Bronchial epithelial cell (primary cell): ENCODE data around the gene LMBR1L. TPM values are rescaled to one million over a fixed set of nuclear protein-coding genes. Genes with fewer than 3 reads are reported as not detected.

Source experiments
- DNase-seq: peaks from one replicate; pipeline ENCODE4 v3.0.0-alpha.2; 2010; ENCODE audit warnings: low read depth
- FAIRE-seq: peaks from 2 replicates; lab custom pipeline; 2011; peaks lifted over from hg19 to GRCh38; lab: Jason Lieb, UNC
- H3K27me3 ChIP-seq: 2 replicates; pipeline ENCODE4 v1.5.1; 2011; ENCODE audit warnings: low read length; ENCODE audit not compliant: control insufficient read depth, insufficient read depth
- H3K36me3 ChIP-seq: 2 replicates; pipeline ENCODE4 v1.5.1; 2011; ENCODE audit warnings: low read length; ENCODE audit not compliant: control insufficient read depth, insufficient read depth
- H3K4me3 ChIP-seq: 2 replicates; pipeline ENCODE4 v1.5.1; 2011; ENCODE audit warnings: mild to moderate bottlenecking, low read depth, low read length, control low read depth
- CTCF ChIP-seq: IDR thresholded peaks from 2 replicates; pipeline ENCODE4 v1.5.1; 2011; ENCODE audit warnings: mild to moderate bottlenecking, moderate library complexity, low read length, control low read depth, inconsistent platforms; ENCODE audit not compliant: insufficient read depth, severe bottlenecking
- total RNA-seq: library from RNA; depleted of rRNA; stranded (reverse); fragments of >200 nt; gene quantifications from 2 replicates; pipeline ENCODE4 v1.2.1, GENCODE V29; 2014

The LMBR1L gene
- total RNA-seq, 1 donor from 2014 or later = 24.0 TPM

- no peak for TF ChIP-seq CTCF
- Histone ChIP-seq H3K4me3 (peak overlapping the region; percentile 86), H3K27me3 (no peaks in the 10 kb centered on the region), H3K36me3 (peaks cover 6% of the 10 kb centered on the region)
- FAIRE-seq (no peak), DNase-seq (no peak)
Observed at GRCh38 chr12:49059299-49060171, 51.1 kb downstream of the LMBR1L start.

GRCh38 chr12:49059045-49059298 lies 51.7 kb downstream of the LMBR1L start:
- DNase-seq = no peak
- Histone ChIP-seq H3K36me3 (peaks cover 12% of the 10 kb centered on the region), H3K27me3 (no peaks in the 10 kb centered on the region), H3K4me3 (peak overlapping the region; percentile 86)
- TF ChIP-seq CTCF = no peak
- no peak for FAIRE-seq

GRCh38 chr12:49058366-49059044 lies 52.1 kb downstream of the LMBR1L start:
- peaks cover 16% of the 10 kb centered on the region for H3K36me3 ChIP-seq
- TF ChIP-seq CTCF = no peak
- no peaks in the 10 kb centered on the region for H3K27me3 ChIP-seq
- DNase-seq = no peak
- H3K4me3 ChIP-seq = peak overlapping the region; percentile 86
- no peak for FAIRE-seq

GRCh38 chr12:49057888-49058287 lies 52.8 kb downstream of the LMBR1L start:
- peak; percentile 16 for DNase-seq
- H3K4me3 ChIP-seq = peak overlapping the region; percentile 86
- FAIRE-seq = no peak

GRCh38 chr12:49055978-49056754 lies 54.5 kb downstream of the LMBR1L start:
- FAIRE-seq = peak; percentile 94
- DNase-seq = peak; percentile 80
- no peak for TF ChIP-seq CTCF
- Histone ChIP-seq H3K4me3 (no peak overlapping the region), H3K36me3 (peaks cover 31% of the 10 kb centered on the region), H3K27me3 (no peaks in the 10 kb centered on the region)

More at GRCh38 chr12:49057888-49058287, 52.8 kb downstream of the LMBR1L start:
- Histone ChIP-seq H3K36me3 (peaks cover 22% of the 10 kb centered on the region), H3K27me3 (no peaks in the 10 kb centered on the region)
- no peak for TF ChIP-seq CTCF
